OCI-LY7 (cell line): ENCODE results near the gene TMEM106C. TPM values are rescaled to one million over a fixed set of nuclear protein-coding genes. Genes with fewer than 3 reads are reported as not detected.

Source experiments
- BruUV-seq: library from RNA; stranded (reverse); fragments of 400-500 nt; replicated peaks from 2 replicates; lab custom pipeline; 2021; lab: Mats Ljungman, UMichigan
- CTCF ChIA-PET: fragments of 300-600 bp; sonication (Branson Sonifier 250); formaldehyde crosslinking; loops from one replicate; lab custom pipeline; 2022; ENCODE audit warnings: antibody characterized with exemption; ENCODE audit not compliant: unreplicated experiment; lab: Charles Lee
- POLR2A ChIA-PET: fragments of 300-600 bp; sonication (Branson Sonifier 250); formaldehyde crosslinking; loops from one replicate; lab custom pipeline; 2022; ENCODE audit warnings: antibody characterized with exemption; lab: Charles Lee
- DNase-seq: peaks from one replicate; pipeline ENCODE4 v3.0.0-alpha.2; 2015; ENCODE audit warnings: low spot score
- H2AFZ ChIP-seq: fragments of 200-600 bp; sonication (generic), shearing (Covaris generic); 2 replicates; pipeline ENCODE4 v1.6.1; 2014; ENCODE audit warnings: mild to moderate bottlenecking, antibody characterized with exemption, low read length, moderate library complexity
- H3K27ac ChIP-seq: fragments of 200-600 bp; sonication (generic); 2 replicates; pipeline ENCODE4 v1.5.1; 2014; ENCODE audit warnings: mixed run types, low read depth, mild to moderate bottlenecking, moderate library complexity, low read length, inconsistent platforms; ENCODE audit not compliant: poor library complexity, severe bottlenecking
- H3K36me3 ChIP-seq: fragments of 200-600 bp; sonication (generic); 2 replicates; pipeline ENCODE4 v1.6.1; 2014; ENCODE audit warnings: mild to moderate bottlenecking, antibody characterized with exemption, low read length, moderate library complexity, mixed read lengths; ENCODE audit not compliant: insufficient read depth
- H3K4me1 ChIP-seq: fragments of 200-600 bp; sonication (generic); 2 replicates; pipeline ENCODE4 v1.5.1; 2014; ENCODE audit warnings: mild to moderate bottlenecking, low read length; ENCODE audit not compliant: insufficient read depth, poor library complexity, severe bottlenecking
- H3K4me2 ChIP-seq: fragments of 200-600 bp; sonication (generic); 2 replicates; pipeline ENCODE4 v1.6.1; 2014; ENCODE audit warnings: mild to moderate bottlenecking, low read length
- H3K4me3 ChIP-seq: fragments of 200-600 bp; sonication (generic); 2 replicates; pipeline ENCODE4 v1.5.1; 2014; ENCODE audit warnings: mild to moderate bottlenecking, low read depth, low read length; ENCODE audit not compliant: poor library complexity, severe bottlenecking
- H3K79me2 ChIP-seq: fragments of 200-600 bp; sonication (generic); 2 replicates; pipeline ENCODE4 v1.6.1; 2016; ENCODE audit warnings: low read depth, mild to moderate bottlenecking, low read length, moderate library complexity, mixed read lengths; ENCODE audit not compliant: insufficient read depth
- H3K9me2 ChIP-seq: fragments of 200-600 bp; sonication (generic); 2 replicates; pipeline ENCODE4 v1.6.1; 2016; ENCODE audit warnings: mild to moderate bottlenecking, low read length, mixed read lengths; ENCODE audit not compliant: insufficient read depth
- H3K9me3 ChIP-seq: fragments of 200-600 bp; sonication (generic); 2 replicates; pipeline ENCODE4 v1.6.1; 2014; ENCODE audit warnings: mild to moderate bottlenecking, mixed run types, low read length, mixed read lengths
- H4K20me1 ChIP-seq: fragments of 200-600 bp; sonication (generic); 2 replicates; pipeline ENCODE4 v1.6.1; 2014; ENCODE audit warnings: mild to moderate bottlenecking, antibody characterized with exemption, low read length, moderate library complexity, mixed read lengths; ENCODE audit not compliant: insufficient read depth
- EZH2phosphoT487 ChIP-seq: fragments of 200-600 bp; sonication (generic); IDR thresholded peaks from 2 replicates; pipeline ENCODE4 v1.6.1; 2018; ENCODE audit warnings: low read depth, borderline replicate concordance, mild to moderate bottlenecking, mixed run types, antibody characterized with exemption, low read length, moderate library complexity, mixed read lengths
- intact Hi-C: fragments of 100-400 bp; cut with micrococcal nuclease; formaldehyde crosslinking; loops from one replicate; pipeline ENCODE4 v1.10.0; 2022; ENCODE audit not compliant: unreplicated experiment
- total RNA-seq, 2 experiments: library from RNA; depleted of rRNA in 1 of 2; stranded (reverse); fragments of >200 nt in 1 of 2; shearing (Covaris generic) in 1 of 2; gene quantifications; 2 replicates each; pipeline ENCODE4 v1.2.3, GENCODE V29; 2014 to 2022
- TF ChIP-seq, protein P1 (sequence below): fragments of 200-600 bp; sonication (generic); conservative IDR thresholded peaks from 2 replicates; pipeline ENCODE4 v1.5.1; 2014; ENCODE audit warnings: mild to moderate bottlenecking, antibody characterized with exemption, low read length, moderate library complexity, mixed read lengths

The TMEM106C gene
- total RNA-seq, 2 experiments from 2014 or later, result 123 to 182 TPM

DNA sequence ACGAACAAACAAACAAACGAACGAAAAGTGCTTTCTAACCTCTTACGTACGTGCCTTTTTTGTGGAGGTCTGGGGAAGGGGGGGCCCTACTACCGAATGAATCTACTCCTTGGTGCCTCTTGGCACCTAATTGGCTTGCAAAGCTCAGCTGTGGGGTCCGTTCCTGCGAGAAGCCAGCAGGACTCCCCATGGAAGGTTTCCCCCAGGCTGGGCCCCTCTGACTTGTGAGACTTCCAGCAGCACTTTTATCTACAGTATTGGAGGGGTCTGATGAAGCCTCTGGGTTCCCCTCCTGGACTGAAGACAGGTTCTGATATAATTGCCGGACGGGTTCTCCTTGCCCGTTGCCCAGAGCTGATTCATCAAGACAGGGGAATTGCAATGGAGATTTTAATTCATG, 1.2 kb upstream of the TMEM106C start:
- TF ChIP-seq, protein P1, sequence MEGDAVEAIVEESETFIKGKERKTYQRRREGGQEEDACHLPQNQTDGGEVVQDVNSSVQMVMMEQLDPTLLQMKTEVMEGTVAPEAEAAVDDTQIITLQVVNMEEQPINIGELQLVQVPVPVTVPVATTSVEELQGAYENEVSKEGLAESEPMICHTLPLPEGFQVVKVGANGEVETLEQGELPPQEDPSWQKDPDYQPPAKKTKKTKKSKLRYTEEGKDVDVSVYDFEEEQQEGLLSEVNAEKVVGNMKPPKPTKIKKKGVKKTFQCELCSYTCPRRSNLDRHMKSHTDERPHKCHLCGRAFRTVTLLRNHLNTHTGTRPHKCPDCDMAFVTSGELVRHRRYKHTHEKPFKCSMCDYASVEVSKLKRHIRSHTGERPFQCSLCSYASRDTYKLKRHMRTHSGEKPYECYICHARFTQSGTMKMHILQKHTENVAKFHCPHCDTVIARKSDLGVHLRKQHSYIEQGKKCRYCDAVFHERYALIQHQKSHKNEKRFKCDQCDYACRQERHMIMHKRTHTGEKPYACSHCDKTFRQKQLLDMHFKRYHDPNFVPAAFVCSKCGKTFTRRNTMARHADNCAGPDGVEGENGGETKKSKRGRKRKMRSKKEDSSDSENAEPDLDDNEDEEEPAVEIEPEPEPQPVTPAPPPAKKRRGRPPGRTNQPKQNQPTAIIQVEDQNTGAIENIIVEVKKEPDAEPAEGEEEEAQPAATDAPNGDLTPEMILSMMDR, result no peak
- TF ChIP-seq EZH2phosphoT487, result no peak
- Histone ChIP-seq H3K79me2 (peaks cover 10% of the 10 kb centered on the region; the same call in 1 of the 2 replicates), H3K9me2 (no peaks in the 10 kb centered on the region), H3K9me3 (0 out of 2 replicates have a peak, but pooled peaks cover 5% of the 10 kb centered on the region), H3K36me3 (peaks cover 24% of the 10 kb centered on the region), H2AFZ (no peak overlapping the region), H4K20me1 (no peaks in the 10 kb centered on the region), H3K4me2 (no peak overlapping the region), H3K4me1 (peaks cover 32% of the 10 kb centered on the region), H3K27ac (no peak overlapping the region), H3K4me3 (no peak overlapping the region)
- intact Hi-C loops, result loop anchor here (2.0 to 10.0 kb wide), 4 partner anchors 60 to 255 kb away; partner anchors contain the start of genes RPAP3, SLC48A1 and VDR
- POLR2A ChIA-PET, result no interaction called here
- BruUV-seq, result no TSS peak
- CTCF ChIA-PET, result no interaction called here
- no peak for DNase-seq

GRCh38 chr12:47964106-47964728, 821 bp downstream of the TMEM106C start:
- Histone ChIP-seq H3K27ac (peak overlapping the region; percentile 29), H4K20me1 (no peaks in the 10 kb centered on the region), H3K4me1 (peaks cover 32% of the 10 kb centered on the region), H3K4me3 (peak overlapping the region; percentile 70), H3K4me2 (peak overlapping the region; percentile 86), H3K36me3 (peaks cover 44% of the 10 kb centered on the region), H3K9me3 (no peaks in the 10 kb centered on the region), H2AFZ (peak overlapping the region; percentile 69), H3K79me2 (peaks cover 10% of the 10 kb centered on the region; the same call in 1 of the 2 replicates), H3K9me2 (no peaks in the 10 kb centered on the region)
- peak; percentile 50 for DNase-seq
- POLR2A ChIA-PET, result interaction anchor here (0.5 to 1.7 kb wide), 7 partner anchors 32 to 221 kb away, joined by 3 to 7 read pairs (median 3); no protein-coding TSS in a partner anchor
- intact Hi-C loops, result loop anchor here (5.0 to 10.0 kb wide), 3 partner anchors 62 to 257 kb away; partner anchors contain the start of genes RPAP3, SLC48A1 and VDR
- TF ChIP-seq, protein P1, result no peak
- TF ChIP-seq EZH2phosphoT487, result no peak
- no TSS peak for BruUV-seq
- CTCF ChIA-PET, result interaction anchor here (0.6 to 1.3 kb wide), 3 partner anchors 15 to 225 kb away, joined by 3 to 4 read pairs (median 3); no protein-coding TSS in a partner anchor
